Amniotic stem cell (primary cell): ENCODE data around the gene CLNK.
"Not testable (repeated sequence)": the region's sequence is repeated elsewhere in the genome, so short reads cannot be mapped to it uniquely, and the experiment has no call there.

Experiments used
- DNase-seq: peaks from one replicate; lab custom pipeline; 2025; lab: John Stamatoyannopoulos, UW

CLNK gene

DNA sequence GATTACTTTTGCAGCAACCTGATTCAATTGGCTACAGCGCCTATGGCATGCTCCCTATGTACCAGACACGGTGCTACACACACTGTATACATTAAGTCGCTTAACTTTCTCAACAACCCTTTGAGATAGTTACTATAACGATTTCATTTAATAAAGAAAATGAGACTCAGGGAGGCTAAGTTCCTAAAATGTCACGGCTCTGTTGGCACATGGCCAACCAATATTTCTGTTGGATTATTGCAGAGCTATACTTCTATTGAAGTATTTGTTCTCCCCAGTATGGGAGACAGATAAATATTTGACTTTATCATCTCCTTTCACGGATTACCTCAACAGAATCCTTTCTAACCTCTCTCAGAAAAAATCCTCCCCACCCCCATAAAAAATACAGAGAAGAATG, 25.3 kb downstream of the CLNK start:
- DNase-seq = no peak

- no peak for DNase-seq
These were observed 27.6 kb downstream of the CLNK start for GRCh38 chr4:10656988-10657387.

- no peak for DNase-seq
These were observed 28.1 kb downstream of the CLNK start for GRCh38 chr4:10656420-10656819.

GRCh38 chr4:10655968-10656367, 28.6 kb downstream of the CLNK start:
- peak; percentile 7 for DNase-seq

GRCh38 chr4:10648479-10648878, 36.1 kb downstream of the CLNK start:
- no peak for DNase-seq

DNA sequence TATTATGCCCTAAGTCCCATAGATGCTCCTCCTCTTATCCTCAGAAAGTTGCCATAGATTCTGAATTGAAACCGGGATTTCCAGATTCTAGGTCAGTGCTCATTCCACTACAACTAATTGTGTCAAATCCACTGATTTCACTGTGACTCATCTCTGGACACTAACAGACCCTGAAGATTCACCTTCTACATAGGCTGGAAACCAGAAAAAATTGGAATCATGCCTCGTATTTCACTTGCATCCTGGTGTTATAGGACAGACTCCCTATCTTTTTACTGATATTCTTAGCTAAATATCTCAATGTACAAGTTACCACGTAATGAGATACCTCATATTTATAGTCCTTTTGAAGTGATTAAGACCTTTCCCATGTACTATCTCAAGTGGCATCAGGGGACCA, 36.7 kb downstream of the CLNK start:
- no peak for DNase-seq

DNA sequence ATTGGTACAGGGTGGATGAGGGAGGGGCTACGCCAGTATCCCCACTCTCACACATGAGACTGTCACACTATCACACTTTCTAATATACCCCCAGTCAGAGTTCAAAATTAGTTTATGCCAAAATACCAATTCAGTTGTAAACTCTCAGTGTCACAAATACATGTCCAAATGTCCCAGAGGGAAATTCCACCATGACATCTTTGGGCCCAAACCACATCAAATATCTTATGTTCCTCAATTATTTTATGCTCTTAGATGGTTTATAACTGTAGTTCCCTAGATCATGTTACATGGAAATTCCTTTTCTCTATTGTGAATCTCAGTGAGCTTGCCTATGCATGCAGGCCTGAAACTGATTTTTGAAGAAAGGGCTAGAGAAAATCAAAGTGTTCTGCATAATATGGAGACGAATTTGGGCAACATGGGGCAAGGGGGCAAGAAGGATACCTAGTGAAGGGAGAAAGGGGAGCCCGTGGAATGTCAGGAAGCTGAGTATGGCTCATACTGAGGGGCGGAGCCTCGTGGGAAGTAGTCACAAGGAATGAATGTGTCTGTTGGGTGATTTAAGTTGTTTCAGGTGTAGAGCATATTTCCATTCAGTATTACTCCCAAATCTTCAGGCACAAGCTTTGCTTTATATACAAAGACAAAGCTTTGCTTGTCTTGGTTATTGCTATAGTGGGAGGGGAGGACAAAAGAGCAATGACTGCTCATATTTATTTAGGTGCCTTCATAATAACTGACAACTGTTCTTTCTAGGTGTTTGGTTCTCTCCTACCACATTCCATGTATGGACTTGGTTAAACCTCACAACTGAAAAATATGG, 40.8 kb downstream of the CLNK start:
- no peak for DNase-seq

DNA sequence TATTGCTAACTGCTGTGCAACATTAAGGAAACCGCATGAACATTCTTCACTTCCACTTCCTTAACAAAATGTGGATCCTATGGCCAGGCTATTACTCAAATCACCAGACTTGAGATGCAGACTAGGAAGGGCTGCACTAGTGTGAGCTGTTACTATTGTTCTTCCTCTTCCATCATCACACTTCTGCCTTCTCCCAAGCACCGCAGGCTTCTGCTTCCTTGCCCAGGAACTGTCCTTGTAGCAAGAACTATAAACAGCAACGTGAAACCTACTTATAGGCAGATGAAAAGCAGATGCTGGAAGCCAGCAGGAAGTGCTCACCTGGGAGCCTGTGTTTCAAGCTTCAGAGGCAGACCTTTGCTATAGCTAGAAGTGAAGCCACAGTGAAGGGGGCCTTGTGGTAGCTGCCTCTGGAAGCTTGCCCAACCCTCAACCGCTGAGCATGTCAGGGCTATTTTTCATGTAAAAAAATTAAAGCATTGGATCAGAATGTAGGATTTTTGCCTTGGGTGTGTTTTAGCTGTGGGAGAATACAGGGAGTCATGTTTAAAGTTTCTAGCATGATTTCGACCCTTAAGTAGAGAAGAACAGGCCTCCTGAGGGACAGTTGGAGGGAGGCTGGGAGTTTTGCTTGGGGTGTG, 43.9 kb downstream of the CLNK start:
- DNase-seq = no peak

DNA sequence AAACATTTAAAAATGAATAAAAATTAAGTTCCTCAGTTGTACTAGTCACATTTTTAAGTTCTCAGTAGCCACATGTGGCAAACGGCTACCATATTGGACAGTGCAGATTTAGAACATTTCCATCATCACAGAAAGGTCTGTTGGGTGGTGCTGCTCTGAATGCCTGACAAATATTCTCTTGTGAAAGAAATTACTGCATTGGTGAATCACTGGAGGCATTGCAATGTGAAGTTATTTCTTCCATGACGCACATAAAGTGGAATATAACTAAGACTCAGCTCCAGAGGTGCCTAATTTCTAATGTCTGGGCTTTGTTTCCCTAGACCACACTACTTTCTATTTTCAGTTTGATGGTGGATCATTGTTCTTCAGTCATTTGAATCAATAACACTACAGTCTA, 44.9 kb downstream of the CLNK start:
- no peak for DNase-seq

- no peak for DNase-seq
These were observed 45.5 kb downstream of the CLNK start for GRCh38 chr4:10639100-10639499.

GRCh38 chr4:10635091-10635490, 49.5 kb downstream of the CLNK start:
- no peak for DNase-seq

DNA sequence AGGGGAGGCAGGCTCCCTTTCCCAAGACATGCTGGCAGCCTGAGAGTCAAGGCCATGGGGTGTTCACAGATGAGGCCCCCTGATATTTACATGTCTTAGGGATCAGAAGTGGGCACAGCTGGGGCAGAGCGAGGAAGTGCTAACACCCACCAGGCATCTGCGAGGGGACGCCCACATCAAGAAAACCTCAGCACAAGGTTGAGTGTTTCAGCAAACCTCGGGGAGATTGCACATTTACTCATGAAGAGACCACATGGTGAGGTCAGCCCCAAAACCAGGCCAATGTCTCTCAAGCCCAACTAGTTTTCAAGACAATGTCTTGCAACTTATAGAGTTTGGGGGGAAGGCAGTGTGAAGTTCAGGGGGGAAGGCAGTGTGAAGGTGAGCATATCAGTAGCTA, 55.2 kb downstream of the CLNK start:
- no peak for DNase-seq

DNA sequence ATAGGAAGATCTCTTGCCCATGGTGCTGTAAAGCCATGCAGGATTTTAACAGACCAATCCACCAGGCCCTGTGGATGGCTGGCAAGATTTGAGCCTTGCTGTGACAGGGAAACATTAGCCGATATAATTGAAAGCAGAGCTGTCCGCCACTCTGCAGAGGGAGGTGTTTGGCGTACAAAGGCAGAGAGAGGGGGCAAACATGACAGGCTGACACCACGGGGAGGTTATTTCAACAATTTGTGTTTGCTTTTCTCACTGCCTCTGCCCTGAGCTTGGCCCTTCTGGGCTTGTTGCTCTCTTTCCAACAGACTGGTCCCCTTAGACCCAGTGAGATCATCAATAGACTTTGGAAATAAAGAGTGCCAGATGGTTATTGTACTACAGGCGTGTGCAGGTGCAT, 59.4 kb downstream of the CLNK start:
- no peak for DNase-seq

DNA sequence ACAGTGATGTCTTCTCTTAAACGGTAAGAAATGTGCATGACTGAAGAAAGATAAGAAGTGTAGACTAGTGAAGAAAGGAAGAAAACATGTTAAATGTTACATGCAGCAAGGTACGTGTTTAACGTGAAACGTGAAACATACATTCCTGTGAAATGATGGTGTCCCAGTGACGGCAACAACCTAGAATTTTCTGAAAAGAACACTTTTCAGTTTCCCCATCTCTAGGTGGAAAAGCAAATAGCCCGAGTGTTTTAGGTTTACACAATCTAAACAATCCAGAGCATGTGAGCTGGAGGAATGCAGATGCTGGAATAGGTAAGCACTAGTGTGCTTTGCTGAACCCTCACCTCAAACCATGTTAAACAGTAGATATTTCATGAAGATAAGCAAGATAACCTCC, 60.7 kb downstream of the CLNK start:
- no peak for DNase-seq

- DNase-seq = no peak
These were observed 61.3 kb downstream of the CLNK start for GRCh38 chr4:10623241-10623640.

GRCh38 chr4:10622728-10623127, 61.8 kb downstream of the CLNK start:
- no peak for DNase-seq

- DNase-seq = no peak
These were observed 63.6 kb downstream of the CLNK start for GRCh38 chr4:10620935-10621488.

GRCh38 chr4:10619855-10620254, 64.7 kb downstream of the CLNK start:
- DNase-seq = no peak

- DNase-seq = no peak
These were observed 65.3 kb downstream of the CLNK start for GRCh38 chr4:10619220-10619619.

- DNase-seq = not testable (repeated sequence)
These were observed 69.6 kb downstream of the CLNK start for GRCh38 chr4:10614926-10615325.

- no peak for DNase-seq
These were observed 70.6 kb downstream of the CLNK start for GRCh38 chr4:10613926-10614478.

DNA sequence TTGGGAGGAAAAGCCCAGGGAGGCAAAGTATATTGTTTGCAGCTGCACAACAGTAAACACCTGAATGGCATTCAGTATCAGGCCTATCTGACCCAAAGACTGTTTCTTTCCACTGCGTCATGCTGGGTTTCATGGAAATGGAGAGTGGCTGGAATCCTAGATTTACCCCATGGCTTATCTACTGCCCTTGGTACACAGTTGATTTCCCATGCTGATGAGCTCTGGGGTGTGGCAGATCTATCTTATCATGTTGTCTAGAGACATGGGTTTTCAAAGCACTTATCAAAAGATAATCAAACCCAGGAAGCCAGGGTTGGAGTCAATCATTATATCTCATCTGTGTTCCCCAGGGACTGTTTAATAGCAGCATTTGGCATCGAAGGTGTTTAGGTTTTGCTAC, 72.1 kb downstream of the CLNK start:
- DNase-seq = no peak

- peak; percentile 67 for DNase-seq
These were observed 72.9 kb downstream of the CLNK start for GRCh38 chr4:10611673-10612072.
